HepG2 (cell line): ENCODE data around the gene FOXA1. TPM values are rescaled to one million over a fixed set of nuclear protein-coding genes. Genes with fewer than 3 reads are reported as not detected.

Source experiments
- ARNT2 ChIP-seq: sonication (generic); formaldehyde crosslinking; IDR thresholded peaks from 2 replicates; pipeline ENCODE4 v1.8.0; 2022; ENCODE audit warnings: mild to moderate bottlenecking, low read depth, missing genetic modification reagents, moderate library complexity
- DPF2 ChIP-seq: sonication (generic); formaldehyde crosslinking; IDR thresholded peaks from 2 replicates; pipeline ENCODE4 v1.4.0; 2020; ENCODE audit warnings: mild to moderate bottlenecking, low read depth, missing genetic modification reagents, borderline replicate concordance
- ESRRA ChIP-seq: sonication (generic); formaldehyde crosslinking; IDR thresholded peaks from 2 replicates; pipeline ENCODE4 v1.5.1; 2020; ENCODE audit warnings: mild to moderate bottlenecking, low read depth, missing genetic modification reagents
- HNF4A ChIP-seq: sonication (generic); formaldehyde crosslinking; IDR thresholded peaks from 2 replicates; pipeline ENCODE4 v1.4.0; 2020; ENCODE audit warnings: missing genetic modification reagents
- KDM4B ChIP-seq: sonication (generic); formaldehyde crosslinking; IDR thresholded peaks from 2 replicates; pipeline ENCODE4 v1.4.0; 2020; ENCODE audit warnings: missing genetic modification reagents
- NFE2L2 ChIP-seq: fragments of 150-350 bp; IDR thresholded peaks from 2 replicates; pipeline ENCODE4 v1.6.1; 2014; ENCODE audit warnings: low read length
- REST ChIP-seq, 2 experiments: IDR thresholded peaks; 2 replicates each; pipeline ENCODE4 v1.6.1; 2011 to 2012; ENCODE audit warnings: low read length in 2 of 2, borderline replicate concordance in 1 of 2, low read depth in 1 of 2, mild to moderate bottlenecking in 1 of 2, moderate library complexity in 1 of 2
- STAT6 ChIP-seq: sonication (generic); formaldehyde crosslinking; IDR thresholded peaks from 2 replicates; pipeline ENCODE4 v1.4.0; 2020; ENCODE audit warnings: missing genetic modification reagents, mild to moderate bottlenecking, borderline replicate concordance
- TERF1 ChIP-seq: sonication (generic); formaldehyde crosslinking; IDR thresholded peaks from 2 replicates; pipeline ENCODE4 v1.8.0; 2022; ENCODE audit warnings: mild to moderate bottlenecking, missing genetic modification reagents, moderate library complexity
- TFAP4 ChIP-seq: sonication (generic); IDR thresholded peaks from 2 replicates; pipeline ENCODE4 v1.6.1; 2016; ENCODE audit warnings: low read depth, borderline replicate concordance
- YY1 ChIP-seq: IDR thresholded peaks from 2 replicates; pipeline ENCODE4 v1.6.1; 2011; ENCODE audit warnings: low read length, low read depth, moderate library complexity, mild to moderate bottlenecking; ENCODE audit not compliant: insufficient read depth, insufficient replicate concordance
- ZBTB21 ChIP-seq: sonication (generic); formaldehyde crosslinking; IDR thresholded peaks from 2 replicates; pipeline ENCODE4 v1.4.0; 2020; ENCODE audit warnings: missing genetic modification reagents
- ZFP1 ChIP-seq: IDR thresholded peaks from 2 replicates; pipeline ENCODE4 v1.6.1; 2016
- ZFP36L2 ChIP-seq: sonication (generic); formaldehyde crosslinking; IDR thresholded peaks from 2 replicates; pipeline ENCODE4 v1.4.0; 2020; ENCODE audit warnings: missing genetic modification reagents
- ZNF382 ChIP-seq: sonication (generic); formaldehyde crosslinking; IDR thresholded peaks from 2 replicates; pipeline ENCODE4 v1.5.0; 2020; ENCODE audit warnings: missing genetic modification reagents, mild to moderate bottlenecking, borderline replicate concordance
- ZNF430 ChIP-seq: sonication (generic); formaldehyde crosslinking; IDR thresholded peaks from 2 replicates; pipeline ENCODE4 v1.9.0; 2021; ENCODE audit warnings: mild to moderate bottlenecking, missing genetic modification reagents
- ZNF513 ChIP-seq: sonication (generic); formaldehyde crosslinking; conservative IDR thresholded peaks from 2 replicates; pipeline ENCODE4 v1.5.0; 2020; ENCODE audit warnings: missing genetic modification reagents
- ZNF629 ChIP-seq: sonication (generic); formaldehyde crosslinking; conservative IDR thresholded peaks from 2 replicates; pipeline ENCODE4 v1.5.0; 2020; ENCODE audit warnings: missing genetic modification reagents
- polyA plus RNA-seq, 8 experiments: library from polyadenylated mRNA; depleted of rRNA in 3 of 8; stranded (reverse) in 7 of 8; unstranded in 1 of 8; fragments of >200 nt; fragmentation: Illumina TruSeq in 4 of 8; extraction: Trizol in 4 of 8; gene quantifications; 2 replicates each; pipeline versions ENCODE4 v1.2.1 to v1.2.3, GENCODE V29; 2011 to 2016; ENCODE audit warnings: low read depth in 4 of 8, missing spikeins in 1 of 8, mixed read lengths in 1 of 8; ENCODE audit not compliant: insufficient read depth in 1 of 8
- total RNA-seq, 5 experiments: library from RNA; depleted of rRNA; stranded (reverse); fragments of >200 nt; fragmentation: Illumina TruSeq; extraction: Trizol; gene quantifications; 2 replicates each; pipeline ENCODE4 v1.2.3, GENCODE V29; 2016; ENCODE audit warnings: low read depth in 1 of 5

Gene FOXA1
- total and polyA plus RNA-seq, 2 of the 13 experiments (the other 11 are each of a cell fraction or from before 2014, with no cell fraction given) = 43.4 to 58.6 TPM

- no peak for TF ChIP-seq TERF1
- peak; percentile 73; the same call in 1 of the 2 replicates for TF ChIP-seq TFAP4
- TF ChIP-seq ZNF513 = 0 out of 2 replicates have a peak, but pooled peaks have one; percentile 32
- no peak for TF ChIP-seq ZFP1 (CRISPR knock-in tag)
- TF ChIP-seq STAT6 = no peak
- TF ChIP-seq DPF2 (CRISPR knock-in tag) = 0 out of 2 replicates have a peak, but pooled peaks have one; percentile 1
- TF ChIP-seq NFE2L2 = no peak
- peak; percentile 65; the same call in 1 of the 2 replicates for TF ChIP-seq ESRRA (CRISPR knock-in tag)
- no peak for TF ChIP-seq ZNF629 (CRISPR knock-in tag)
- peak; percentile 97; the same call in 1 of the 2 replicates for TF ChIP-seq ZNF430 (CRISPR knock-in tag)
- peak in 1 of 2 experiments; percentile 55; a peak in 1 of 4 replicates for TF ChIP-seq REST (IDR thresholded peaks at IDR 0.05; ENCODE audit: borderline replicate concordance in 1 of 2, low read depth in 1 of 2, low read length in 2 of 2)
- no peak for TF ChIP-seq ZNF382
- TF ChIP-seq ARNT2 (CRISPR knock-in tag) = no peak; the same call in 1 of the 2 replicates
- TF ChIP-seq ZBTB21 (CRISPR knock-in tag) = peak; percentile 6; the same call in 1 of the 2 replicates
- no peak; the same call in 1 of the 2 replicates for TF ChIP-seq ZFP36L2
- TF ChIP-seq YY1 = peak; percentile 54
- TF ChIP-seq HNF4A = no peak
- peak; percentile 78; the same call in 1 of the 2 replicates for TF ChIP-seq KDM4B (CRISPR knock-in tag)
Observed at GRCh38 chr14:37587881-37588666, 7.0 kb downstream of the FOXA1 start (continued).
